H1 (cell line): Measurements from ENCODE around the gene ADRA2B.

Source experiments
- BCL11A ChIP-seq, 2 experiments: IDR thresholded peaks; one replicate each; pipeline ENCODE4 v1.6.1; 2011; ENCODE audit warnings: low read depth in 2 of 2, low read length in 2 of 2, mild to moderate bottlenecking in 2 of 2
- CTCF ChIP-seq, 3 experiments: IDR thresholded peaks; 1 replicate in 2 of 3; 2 replicates in 1 of 3; pipeline versions ENCODE4 v1.5.1 to v1.6.1; 2011; ENCODE audit warnings: low read length in 3 of 3, mild to moderate bottlenecking in 3 of 3, inconsistent platforms in 2 of 3, low read depth in 1 of 3, moderate library complexity in 1 of 3; ENCODE audit not compliant: insufficient read depth in 1 of 3; ENCODE audit errors: control extremely low read depth in 1 of 3
- EGR1 ChIP-seq: IDR thresholded peaks from 2 replicates; pipeline ENCODE4 v1.6.1; 2011; ENCODE audit warnings: low read depth, low read length, borderline replicate concordance
- EZH2 ChIP-seq: fragments of 200-600 bp; sonication (generic); IDR thresholded peaks from 2 replicates; pipeline ENCODE4 v1.7.1; 2012; ENCODE audit warnings: low read depth, mild to moderate bottlenecking, moderate library complexity, low read length, inconsistent platforms; ENCODE audit not compliant: severe bottlenecking
- FOSL1 ChIP-seq: IDR thresholded peaks from 2 replicates; pipeline ENCODE4 v1.6.1; 2011; ENCODE audit warnings: mild to moderate bottlenecking, low read depth, low read length, moderate library complexity; ENCODE audit not compliant: insufficient read depth
- KDM1A ChIP-seq: fragments of 200-600, 300-600 bp; sonication (generic); IDR thresholded peaks from 2 replicates; pipeline ENCODE4 v1.7.1; 2016; ENCODE audit warnings: mild to moderate bottlenecking, low read length, borderline replicate concordance
- POLR2A ChIP-seq, 2 experiments: IDR thresholded peaks; 1 replicate in 1 of 2; 2 replicates in 1 of 2; pipeline ENCODE4 v1.6.1; 2011; ENCODE audit warnings: low read depth in 2 of 2, low read length in 2 of 2, mild to moderate bottlenecking in 2 of 2; ENCODE audit errors: control extremely low read depth in 1 of 2
- POLR2AphosphoS5 ChIP-seq: IDR thresholded peaks from 2 replicates; pipeline ENCODE4 v1.6.1; 2011; ENCODE audit warnings: low read depth, low read length
- TF ChIP-seq, protein P1 (sequence below): IDR thresholded peaks from 2 replicates; pipeline ENCODE4 v1.6.1; 2012; ENCODE audit warnings: inconsistent platforms

GRCh38 chr2:96083989-96084857 is 32.1 kb downstream of the ADRA2B start:
- TF ChIP-seq POLR2AphosphoS5, result no peak
- TF ChIP-seq CTCF (IDR thresholded peaks at IDR 0.05; ENCODE audit: control extremely low read depth in 1 of 3, insufficient read depth in 1 of 3, low read depth in 1 of 3, low read length in 3 of 3), result no peak
- TF ChIP-seq KDM1A, result no peak
- no peak for TF ChIP-seq POLR2A (IDR thresholded peaks at IDR 0.05; ENCODE audit: control extremely low read depth in 1 of 2, low read depth in 2 of 2, low read length in 2 of 2)
- TF ChIP-seq EZH2, result no peak
- no peak for TF ChIP-seq BCL11A (IDR thresholded peaks at IDR 0.05; ENCODE audit: low read depth in 2 of 2, low read length in 2 of 2)
- TF ChIP-seq EGR1, result no peak
- TF ChIP-seq, protein P1, sequence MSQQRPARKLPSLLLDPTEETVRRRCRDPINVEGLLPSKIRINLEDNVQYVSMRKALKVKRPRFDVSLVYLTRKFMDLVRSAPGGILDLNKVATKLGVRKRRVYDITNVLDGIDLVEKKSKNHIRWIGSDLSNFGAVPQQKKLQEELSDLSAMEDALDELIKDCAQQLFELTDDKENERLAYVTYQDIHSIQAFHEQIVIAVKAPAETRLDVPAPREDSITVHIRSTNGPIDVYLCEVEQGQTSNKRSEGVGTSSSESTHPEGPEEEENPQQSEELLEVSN, result no peak
- no peak for TF ChIP-seq FOSL1
